WI38 (cell line): Measurements from ENCODE around the gene DNAJC2.

Source experiments
- H3K4me3 ChIP-seq: 2 replicates; pipeline ENCODE4 v1.5.1; 2011; ENCODE audit warnings: low read depth, mild to moderate bottlenecking, control low read depth, low read length
- CTCF ChIP-seq: IDR thresholded peaks from 2 replicates; pipeline ENCODE4 v1.5.1; 2012; ENCODE audit warnings: low read depth, mild to moderate bottlenecking, control low read depth, low read length

DNAJC2 gene

GRCh38 chr7:103381280-103382031 is 36.9 kb upstream of the DNAJC2 start:
- TF ChIP-seq CTCF, result no peak

GRCh38 chr7:103380395-103381191 is 36.0 kb upstream of the DNAJC2 start:
- no peak for TF ChIP-seq CTCF
- no peak overlapping the region for H3K4me3 ChIP-seq

More at GRCh38 chr7:103381280-103382031, 36.9 kb upstream of the DNAJC2 start:
- H3K4me3 ChIP-seq, result no peak overlapping the region

- H3K4me3 ChIP-seq, result no peak overlapping the region
- no peak for TF ChIP-seq CTCF
These were observed 34.9 kb upstream of the DNAJC2 start for GRCh38 chr7:103379270-103379975.

GRCh38 chr7:103373866-103374643 is 29.5 kb upstream of the DNAJC2 start:
- TF ChIP-seq CTCF, result no peak
- no peak overlapping the region for H3K4me3 ChIP-seq

GRCh38 chr7:103369432-103369831 is 24.9 kb upstream of the DNAJC2 start:
- no peak for TF ChIP-seq CTCF
- no peak overlapping the region for H3K4me3 ChIP-seq

GRCh38 chr7:103349805-103350204 is 5.2 kb upstream of the DNAJC2 start:
- no peak overlapping the region for H3K4me3 ChIP-seq
- no peak for TF ChIP-seq CTCF
